Breast epithelium (tissue), 4 donors: ENCODE measurements around the gene GBP2. TPM values are rescaled to one million over a fixed set of nuclear protein-coding genes. Genes with fewer than 3 reads are reported as not detected.

Source experiments
- DNase-seq, 2 donors: peaks; one replicate each; pipeline ENCODE4 v3.0.0-alpha.2; 2019; ENCODE audit warnings: low spot score in 2 of 2
- H3K27ac ChIP-seq, 2 donors: fragments of 200-600 bp; sonication (generic) in 1 of 2; one replicate each; pipeline ENCODE4 v1.5.1; 2016 to 2019; ENCODE audit warnings: mild to moderate bottlenecking in 1 of 2
- H3K27me3 ChIP-seq, 2 donors: fragments of 200-600 bp; sonication (generic) in 1 of 2; one replicate each; pipeline versions ENCODE4 v1.5.1 to v1.6.0; 2017 to 2019; ENCODE audit warnings: control low read depth in 1 of 2, mild to moderate bottlenecking in 1 of 2
- H3K36me3 ChIP-seq: fragments of 200-600 bp; one replicate; pipeline ENCODE4 v1.5.1; 2019
- H3K4me1 ChIP-seq, 2 donors: fragments of 200-600 bp; sonication (generic); one replicate each; pipeline ENCODE4 v1.5.1; 2016 to 2019; ENCODE audit warnings: control low read depth in 1 of 2
- H3K4me3 ChIP-seq, 3 donors: fragments of 200-600 bp; sonication (generic); 1 replicate in 2 of 3; 2 replicates in 1 of 3; pipeline ENCODE4 v1.5.1; 2016 to 2019; ENCODE audit warnings: mild to moderate bottlenecking in 3 of 3, moderate library complexity in 2 of 3
- H3K9me3 ChIP-seq, 2 donors: fragments of 200-600 bp; sonication (generic) in 1 of 2; one replicate each; pipeline ENCODE4 v1.5.1; 2016 to 2019; ENCODE audit warnings: control low read depth in 1 of 2
- POLR2A ChIP-seq: fragments of 450-650 bp; IDR thresholded peaks from one replicate; pipeline ENCODE4 v1.6.1; 2016; ENCODE audit warnings: antibody characterized with exemption, mild to moderate bottlenecking, moderate library complexity
- POLR2AphosphoS5 ChIP-seq, 3 donors: sonication (generic); formaldehyde crosslinking; IDR thresholded peaks; one replicate each; pipeline ENCODE4 v1.6.1; 2017; ENCODE audit warnings: antibody characterized with exemption in 3 of 3
- intact Hi-C: fragments of 100-400 bp; cut with DNase I; formaldehyde crosslinking; loops from one replicate; pipeline ENCODE4 v1.15.1; 2023; ENCODE audit warnings: low total_unique reads
- total RNA-seq, 3 donors: library from RNA; depleted of rRNA; stranded (reverse); fragments of >200 nt; gene quantifications; one replicate each; pipeline ENCODE4 v1.1.0, GENCODE V29; 2016
- TF ChIP-seq, protein P1 (sequence below), 3 donors: fragments of 450-650 bp; IDR thresholded peaks; one replicate each; pipeline ENCODE4 v1.5.1; 2016 to 2017; ENCODE audit warnings: antibody characterized with exemption in 3 of 3, mild to moderate bottlenecking in 3 of 3, moderate library complexity in 3 of 3

GBP2 gene
- total RNA-seq, 3 donors from 2014 or later: 53.0 to 219 (median 122) TPM

DNA sequence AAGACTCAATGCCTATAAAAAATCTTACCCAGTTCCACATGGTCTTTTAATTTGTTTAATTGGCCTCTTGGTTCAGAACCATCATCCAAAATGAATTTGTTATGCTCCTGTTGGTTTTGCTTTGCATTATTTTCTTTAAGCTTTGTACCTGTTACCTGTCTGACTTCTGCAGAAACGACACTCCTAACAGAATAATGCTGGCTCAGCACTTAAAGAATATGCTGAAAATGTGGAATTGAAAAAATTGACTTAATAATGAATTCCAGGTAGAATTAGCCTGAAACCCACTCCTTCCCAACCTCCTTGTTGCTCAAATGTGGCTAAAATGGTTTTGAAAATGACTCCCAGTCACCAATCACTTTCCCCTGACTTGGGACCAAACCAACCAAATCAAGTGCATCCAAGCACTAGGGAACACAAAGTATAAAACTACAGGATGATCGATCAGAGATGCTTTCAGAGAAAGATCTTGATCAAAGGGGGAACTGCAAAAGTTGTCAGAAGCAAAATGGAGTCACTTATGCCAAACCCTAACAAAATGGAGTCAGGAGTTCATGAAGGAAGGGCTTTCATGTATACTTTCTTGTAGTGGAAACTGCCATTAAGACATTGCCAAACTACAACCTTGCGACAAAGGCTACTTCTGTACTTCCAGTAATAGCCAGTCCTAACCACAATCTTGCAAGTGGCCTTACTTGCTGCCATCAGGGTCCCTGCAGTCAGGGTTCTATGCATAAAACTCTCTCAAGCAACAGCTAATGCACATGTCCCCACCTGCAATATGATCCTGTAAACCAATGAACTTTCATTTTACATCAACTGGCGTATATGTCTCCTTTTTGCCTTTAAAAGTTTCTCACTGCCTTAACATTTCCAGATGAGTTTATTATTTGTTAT, 44.5 kb upstream of the GBP2 start:
- intact Hi-C loops: no loop called here
- H3K27me3 ChIP-seq: no peaks in the 10 kb centered on the region

GRCh38 chr1:89169166-89169565, 43.3 kb upstream of the GBP2 start:
- no peaks in the 10 kb centered on the region for H3K9me3 ChIP-seq
- no peaks in the 10 kb centered on the region for H3K36me3 ChIP-seq
- H3K27ac ChIP-seq: no peak overlapping the region
- no peak for TF ChIP-seq POLR2AphosphoS5 (IDR thresholded peaks at IDR 0.05)
- TF ChIP-seq, protein P1, sequence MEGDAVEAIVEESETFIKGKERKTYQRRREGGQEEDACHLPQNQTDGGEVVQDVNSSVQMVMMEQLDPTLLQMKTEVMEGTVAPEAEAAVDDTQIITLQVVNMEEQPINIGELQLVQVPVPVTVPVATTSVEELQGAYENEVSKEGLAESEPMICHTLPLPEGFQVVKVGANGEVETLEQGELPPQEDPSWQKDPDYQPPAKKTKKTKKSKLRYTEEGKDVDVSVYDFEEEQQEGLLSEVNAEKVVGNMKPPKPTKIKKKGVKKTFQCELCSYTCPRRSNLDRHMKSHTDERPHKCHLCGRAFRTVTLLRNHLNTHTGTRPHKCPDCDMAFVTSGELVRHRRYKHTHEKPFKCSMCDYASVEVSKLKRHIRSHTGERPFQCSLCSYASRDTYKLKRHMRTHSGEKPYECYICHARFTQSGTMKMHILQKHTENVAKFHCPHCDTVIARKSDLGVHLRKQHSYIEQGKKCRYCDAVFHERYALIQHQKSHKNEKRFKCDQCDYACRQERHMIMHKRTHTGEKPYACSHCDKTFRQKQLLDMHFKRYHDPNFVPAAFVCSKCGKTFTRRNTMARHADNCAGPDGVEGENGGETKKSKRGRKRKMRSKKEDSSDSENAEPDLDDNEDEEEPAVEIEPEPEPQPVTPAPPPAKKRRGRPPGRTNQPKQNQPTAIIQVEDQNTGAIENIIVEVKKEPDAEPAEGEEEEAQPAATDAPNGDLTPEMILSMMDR (IDR thresholded peaks at IDR 0.05): no peak
- no peak for TF ChIP-seq POLR2A
- no peak overlapping the region for H3K4me3 ChIP-seq
- DNase-seq: no peak
- intact Hi-C loops: no loop called here
- H3K4me1 ChIP-seq: no peaks in the 10 kb centered on the region
- H3K27me3 ChIP-seq: no peaks in the 10 kb centered on the region

More for the DNA sequence above, 44.5 kb upstream of the GBP2 start:
- Histone ChIP-seq H3K27ac (no peak overlapping the region), H3K36me3 (no peaks in the 10 kb centered on the region), H3K4me3 (no peak overlapping the region), H3K4me1 (no peaks in the 10 kb centered on the region), H3K9me3 (no peaks in the 10 kb centered on the region)
- TF ChIP-seq POLR2A (no peak), POLR2AphosphoS5 (IDR thresholded peaks at IDR 0.05) (no peak)
- TF ChIP-seq, protein P1 (IDR thresholded peaks at IDR 0.05): no peak
- no peak for DNase-seq

DNA sequence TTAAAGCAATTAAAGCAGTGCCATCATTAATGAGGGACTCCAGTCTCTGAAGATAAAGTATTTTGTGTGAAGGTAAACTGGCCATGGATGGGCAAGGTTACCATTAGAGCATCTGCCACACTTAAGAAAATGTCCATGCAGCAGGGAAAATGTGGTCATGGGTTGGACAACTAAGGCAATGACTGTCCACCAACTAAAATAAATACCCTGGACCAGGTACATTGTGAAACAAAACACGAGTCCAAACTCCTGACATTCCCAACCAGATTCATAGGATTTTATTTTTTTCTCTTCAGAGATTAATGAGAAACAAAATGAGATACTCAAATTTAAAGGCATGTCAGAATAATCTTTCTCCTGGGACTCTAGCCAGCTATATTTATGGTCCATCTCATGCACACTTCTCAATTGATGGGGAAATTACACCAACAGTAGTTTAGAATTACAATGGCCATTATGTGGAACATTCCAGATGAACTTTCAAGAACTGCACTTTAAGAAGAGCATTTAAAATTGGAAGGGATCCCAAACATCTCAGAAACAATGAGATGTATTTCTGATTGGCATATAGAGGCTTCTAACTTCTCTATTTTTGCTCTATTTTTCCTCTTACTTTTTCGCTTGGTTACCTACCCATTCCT, 41.8 kb upstream of the GBP2 start:
- intact Hi-C loops: no loop called here
- H3K36me3 ChIP-seq: no peaks in the 10 kb centered on the region
- no peaks in the 10 kb centered on the region for H3K9me3 ChIP-seq
- no peaks in the 10 kb centered on the region for H3K4me1 ChIP-seq
- H3K4me3 ChIP-seq: no peak overlapping the region
- H3K27me3 ChIP-seq: no peaks in the 10 kb centered on the region
- DNase-seq: no peak
- TF ChIP-seq POLR2A (no peak), POLR2AphosphoS5 (IDR thresholded peaks at IDR 0.05) (no peak)
- TF ChIP-seq, protein P1 (IDR thresholded peaks at IDR 0.05): no peak
- H3K27ac ChIP-seq: no peak overlapping the region

- intact Hi-C loops: no loop called here
- Histone ChIP-seq H3K4me1 (no peaks in the 10 kb centered on the region), H3K9me3 (no peaks in the 10 kb centered on the region), H3K27ac (no peak overlapping the region), H3K4me3 (no peak overlapping the region), H3K36me3 (no peaks in the 10 kb centered on the region), H3K27me3 (no peaks in the 10 kb centered on the region)
- DNase-seq: no peak
- TF ChIP-seq POLR2A (no peak), POLR2AphosphoS5 (IDR thresholded peaks at IDR 0.05) (no peak)
- TF ChIP-seq, protein P1 (IDR thresholded peaks at IDR 0.05): no peak
These were observed 40.8 kb upstream of the GBP2 start for GRCh38 chr1:89166705-89167104.

DNA sequence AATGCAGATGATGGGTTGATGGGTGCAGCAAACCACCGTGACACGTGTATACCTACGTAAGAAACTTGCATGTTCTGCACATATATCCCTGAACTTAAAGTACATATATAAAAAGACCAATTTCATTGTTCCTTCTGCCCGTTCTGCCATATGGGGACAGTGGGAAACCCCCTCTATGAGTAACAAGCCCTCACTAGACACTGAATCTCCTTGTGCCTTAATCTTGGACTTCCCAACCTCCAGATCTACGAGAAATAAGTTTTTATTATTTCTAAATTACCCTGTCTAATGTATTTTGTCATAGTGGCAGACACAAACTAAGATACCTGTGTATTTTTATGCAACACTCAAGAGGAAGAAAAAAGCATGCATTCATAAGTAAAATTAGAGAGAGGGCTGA, 39.9 kb upstream of the GBP2 start:
- H3K9me3 ChIP-seq: peaks cover 0 to 6% of the 10 kb centered on the region in 2 donors
- TF ChIP-seq POLR2AphosphoS5 (IDR thresholded peaks at IDR 0.05) (no peak), POLR2A (no peak)
- H3K4me1 ChIP-seq: no peaks in the 10 kb centered on the region
- H3K4me3 ChIP-seq: no peak overlapping the region
- no peak for DNase-seq
- no peak overlapping the region for H3K27ac ChIP-seq
- intact Hi-C loops: no loop called here
- H3K27me3 ChIP-seq: no peaks in the 10 kb centered on the region
- no peaks in the 10 kb centered on the region for H3K36me3 ChIP-seq
